GM19467 (cell line): ENCODE data around the gene GID8.
"Not testable (repeated sequence)": the region's sequence is repeated elsewhere in the genome, so short reads cannot be mapped to it uniquely, and the experiment has no call there.

Experiments used
- ATAC-seq: cut with Tn5 transposase; IDR thresholded peaks from one replicate; pipeline ENCODE4 v1.9.1; 2021; ENCODE audit warnings: mild to moderate bottlenecking, moderate library complexity; ENCODE audit not compliant: unreplicated experiment

The GID8 gene

DNA sequence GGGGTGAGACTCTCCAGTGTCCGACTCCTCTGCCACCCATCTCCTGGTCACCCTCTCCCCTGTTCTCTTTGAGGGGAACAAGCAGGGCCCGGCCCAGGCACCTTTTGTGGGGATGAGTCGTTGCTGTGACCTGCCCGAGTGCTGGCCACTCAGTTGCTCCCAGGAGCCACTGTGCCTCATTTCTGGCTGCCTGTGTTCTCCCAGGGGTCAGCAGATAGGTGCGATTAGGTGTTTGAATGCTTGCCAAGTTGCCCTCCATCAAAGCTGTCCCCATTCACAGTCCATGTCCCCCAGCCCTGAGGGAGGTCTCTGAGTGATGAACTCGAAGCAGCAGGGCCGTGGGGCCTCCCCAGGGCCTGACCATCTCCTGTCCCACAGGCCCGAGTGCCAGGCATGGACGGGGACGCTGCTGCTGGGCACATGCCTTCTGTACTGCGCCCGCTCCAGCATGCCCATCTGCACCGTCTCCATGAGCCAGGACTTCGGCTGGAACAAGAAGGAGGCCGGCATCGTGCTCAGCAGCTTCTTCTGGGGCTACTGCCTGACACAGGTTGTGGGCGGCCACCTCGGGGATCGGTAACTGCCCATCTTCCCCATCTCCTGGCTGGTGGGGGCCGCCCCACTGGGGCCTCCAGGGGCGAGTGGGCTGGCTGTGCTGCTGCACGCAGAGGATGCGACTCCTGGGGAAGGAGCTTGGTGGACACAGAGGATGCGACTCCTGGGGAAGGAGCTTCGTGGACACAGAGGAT is 18.6 kb downstream of the GID8 start:
- ATAC-seq: no peak

DNA sequence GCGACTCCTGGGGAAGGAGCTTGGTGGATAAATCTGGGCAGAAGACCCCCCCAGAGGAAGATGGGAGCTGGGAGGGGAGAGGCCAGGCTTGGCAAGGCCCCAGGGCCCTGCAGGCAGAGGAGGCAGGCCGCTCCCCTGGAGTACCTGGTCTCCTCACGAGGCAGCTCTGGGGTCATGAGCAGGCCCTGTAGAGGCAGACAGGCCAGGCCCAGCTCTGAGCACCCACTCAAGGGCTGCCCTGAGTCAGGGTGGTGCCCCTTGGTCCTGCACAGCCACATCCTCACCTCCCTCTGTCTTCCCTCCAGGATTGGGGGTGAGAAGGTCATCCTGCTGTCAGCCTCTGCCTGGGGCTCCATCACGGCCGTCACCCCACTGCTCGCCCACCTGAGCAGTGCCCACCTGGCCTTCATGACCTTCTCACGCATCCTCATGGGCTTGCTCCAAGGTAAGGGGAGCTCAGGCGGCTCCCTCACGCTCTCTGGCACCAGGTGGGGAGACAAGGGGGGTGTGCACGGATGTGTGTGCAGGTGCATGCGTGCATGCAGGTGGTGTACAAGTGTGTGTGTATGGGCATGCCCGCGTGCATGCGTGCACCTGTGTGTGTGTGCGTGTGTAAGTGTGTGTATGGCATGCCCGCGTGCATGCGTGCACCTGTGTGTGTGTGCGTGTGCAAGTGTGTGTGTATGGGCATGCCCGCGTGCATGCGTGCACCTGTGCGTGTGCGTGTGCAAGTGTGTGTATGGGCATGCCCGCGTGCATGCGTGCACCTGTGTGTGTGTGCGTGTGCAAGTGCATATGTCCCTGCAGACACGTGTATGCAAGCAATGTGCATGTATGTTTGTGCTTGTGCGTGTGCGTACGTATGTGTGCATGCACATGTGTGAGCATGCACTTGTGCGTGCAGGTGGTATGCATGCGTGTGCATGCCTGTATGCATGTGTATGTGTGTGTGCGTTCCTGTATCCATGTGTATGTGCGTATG is 19.5 kb downstream of the GID8 start:
- no peak for ATAC-seq

DNA sequence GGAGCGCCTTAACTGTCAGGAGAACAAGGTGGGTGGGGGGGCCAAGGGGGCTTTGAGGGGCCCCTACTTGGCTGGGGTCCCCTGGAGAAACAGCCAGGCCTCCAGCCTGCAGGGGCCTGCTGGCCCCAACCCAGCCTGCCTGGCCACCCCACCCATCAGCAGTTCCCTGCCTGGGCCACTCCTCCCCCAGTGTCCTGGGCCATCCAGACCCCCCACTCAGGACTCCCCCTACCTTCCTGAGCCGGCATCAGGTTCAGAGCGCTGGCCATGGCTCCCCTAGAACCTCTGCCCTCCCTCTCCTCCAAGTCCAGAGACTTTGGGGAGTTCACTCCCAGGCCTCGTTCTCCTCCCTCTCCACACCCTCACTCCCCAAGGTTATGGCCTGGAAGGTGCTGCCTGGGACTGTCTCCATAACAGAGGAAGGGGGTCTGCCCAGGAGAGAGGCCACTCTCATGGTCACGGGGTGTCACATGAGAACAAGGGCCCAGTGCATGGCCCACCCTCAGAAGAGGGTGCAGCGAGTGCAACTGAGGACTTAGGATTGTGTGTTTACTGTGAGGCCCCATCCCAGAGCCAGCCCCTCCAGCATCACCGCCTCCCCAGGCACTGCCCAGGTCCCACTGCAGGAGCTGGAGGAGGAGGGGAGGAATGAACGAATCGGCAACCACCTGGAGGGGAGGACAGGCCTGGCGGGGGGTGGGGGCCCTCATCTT is 20.6 kb downstream of the GID8 start:
- no peak for ATAC-seq

GRCh38 chr20:62959101-62959971 is 21.4 kb downstream of the GID8 start:
- no peak for ATAC-seq

DNA sequence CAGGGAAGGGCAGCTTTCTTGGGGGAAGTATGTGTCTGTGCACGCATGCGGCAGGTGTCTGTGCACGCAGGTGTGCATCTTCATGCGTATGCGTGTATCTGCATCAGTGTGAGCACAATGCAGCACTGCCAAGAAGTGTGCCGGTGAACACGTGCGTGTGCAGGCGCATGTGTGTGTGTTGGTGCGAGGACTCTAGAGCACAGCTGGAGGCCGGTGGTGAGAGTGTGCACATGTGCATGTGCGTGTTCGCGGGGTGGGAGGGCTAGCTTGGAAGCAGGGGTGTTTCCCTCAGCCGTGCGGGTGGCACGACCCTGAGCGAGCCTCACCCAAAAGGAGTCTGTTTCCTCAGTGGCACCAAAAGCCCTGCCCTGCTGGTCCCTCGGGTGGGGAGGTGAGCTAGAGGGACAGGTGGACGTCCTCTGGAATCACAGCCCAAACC is 22.1 kb downstream of the GID8 start:
- no peak for ATAC-seq

- not testable (repeated sequence) for ATAC-seq
Observed at GRCh38 chr20:62960446-62961309, 22.7 kb downstream of the GID8 start.

GRCh38 chr20:62961310-62961783 is 23.4 kb downstream of the GID8 start:
- no peak for ATAC-seq

- no peak for ATAC-seq
Observed at GRCh38 chr20:62961799-62962198, 23.9 kb downstream of the GID8 start.

DNA sequence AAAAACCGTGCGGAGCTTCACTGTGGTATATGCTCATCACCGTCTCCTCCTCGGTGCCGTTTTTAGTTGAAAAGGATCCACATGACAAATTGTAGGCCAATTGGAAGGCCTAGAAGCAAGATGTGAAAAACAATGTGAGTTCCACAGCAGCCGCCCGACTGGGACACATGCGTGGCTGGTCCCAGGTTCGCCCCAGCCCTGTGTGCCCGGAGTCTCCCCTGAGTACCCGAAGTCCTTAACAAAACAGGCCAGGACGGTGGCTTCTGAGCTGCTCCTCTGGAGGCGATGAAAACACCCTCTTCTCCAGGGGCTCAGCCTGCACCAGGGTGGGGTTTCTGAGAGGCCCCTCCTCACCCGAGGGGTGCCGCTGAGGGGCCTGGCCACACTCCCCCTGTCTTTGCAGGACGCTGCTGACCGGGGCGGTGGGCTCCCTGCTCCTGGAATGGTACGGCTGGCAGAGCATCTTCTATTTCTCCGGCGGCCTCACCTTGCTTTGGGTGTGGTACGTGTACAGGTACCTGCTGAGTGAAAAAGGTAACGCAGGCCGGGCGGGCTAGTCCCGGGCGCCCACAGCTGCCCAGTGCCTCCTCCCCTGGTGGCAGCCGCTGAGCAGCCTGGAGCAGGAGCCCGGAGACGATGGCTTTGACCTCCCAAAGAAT is 24.4 kb downstream of the GID8 start:
- ATAC-seq: no peak

DNA sequence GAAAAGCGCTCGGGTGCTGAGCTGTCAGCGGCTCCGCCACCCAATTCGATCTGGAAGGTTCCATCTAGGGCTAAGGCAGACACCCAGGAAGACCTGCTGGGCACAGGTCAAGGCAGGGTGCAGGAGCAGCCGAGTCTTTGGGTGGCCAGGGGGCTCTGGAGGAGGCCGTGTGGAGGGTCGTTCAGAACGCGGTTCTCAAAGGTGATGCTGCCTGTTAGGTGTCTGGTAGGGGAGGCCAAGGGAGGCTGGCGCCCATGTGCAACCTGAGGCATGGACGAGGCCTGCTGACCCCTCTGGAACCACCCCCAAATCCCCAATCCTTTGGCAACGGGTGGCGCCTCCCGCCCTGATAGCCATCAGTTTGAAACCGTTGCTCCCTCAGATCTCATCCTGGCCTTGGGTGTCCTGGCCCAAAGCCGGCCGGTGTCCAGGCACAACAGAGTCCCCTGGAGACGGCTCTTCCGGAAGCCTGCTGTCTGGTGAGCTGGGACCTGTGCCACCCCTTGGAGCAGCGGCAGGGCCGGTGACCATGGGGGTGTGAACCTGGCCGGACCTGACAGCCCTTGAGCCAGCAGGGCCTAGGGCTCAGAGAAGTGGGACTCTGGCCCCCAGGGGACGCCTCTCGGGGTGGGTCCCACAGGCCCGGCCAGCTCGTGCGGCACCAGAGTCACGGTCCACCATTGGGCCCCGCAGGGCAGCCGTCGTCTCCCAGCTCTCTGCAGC is 25.1 kb downstream of the GID8 start:
- ATAC-seq: no peak

DNA sequence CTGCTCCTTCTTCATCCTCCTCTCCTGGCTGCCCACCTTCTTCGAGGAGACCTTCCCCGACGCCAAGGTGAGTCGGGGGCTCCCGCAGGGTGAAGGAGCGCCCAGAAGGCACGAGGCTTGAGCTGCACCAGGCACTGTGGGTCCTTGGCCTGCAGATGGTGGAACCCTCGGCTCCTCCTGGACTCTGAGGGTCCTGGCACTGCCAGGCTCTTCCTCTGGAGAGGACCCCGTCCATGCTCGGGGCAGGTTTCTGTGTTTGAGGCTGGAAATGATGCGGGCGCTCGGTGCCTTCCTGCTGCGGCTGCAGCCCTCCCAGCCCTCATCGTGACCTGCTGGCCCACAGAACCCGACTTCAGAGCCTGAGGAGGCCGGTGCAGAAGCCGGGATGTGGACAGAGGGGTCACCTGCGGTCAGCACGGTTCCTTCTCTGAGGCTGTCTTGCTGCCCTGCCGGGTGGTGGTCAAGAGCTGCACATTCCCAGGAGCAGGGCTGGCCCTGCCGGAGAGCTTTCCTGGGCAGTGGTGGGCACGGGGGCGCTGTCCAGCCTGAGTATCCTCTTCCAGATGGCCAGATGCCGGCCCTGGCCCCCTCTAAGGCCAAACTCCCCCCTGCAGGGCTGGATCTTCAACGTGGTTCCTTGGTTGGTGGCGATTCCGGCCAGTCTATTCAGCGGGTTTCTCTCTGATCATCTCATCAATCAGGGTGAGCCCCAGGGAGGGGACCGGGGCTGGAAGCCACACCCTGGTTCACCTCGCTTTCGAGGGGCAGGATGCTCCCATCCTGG is 25.9 kb downstream of the GID8 start:
- no peak for ATAC-seq

- ATAC-seq: no peak
Observed at GRCh38 chr20:62964700-62965099, 26.8 kb downstream of the GID8 start.

DNA sequence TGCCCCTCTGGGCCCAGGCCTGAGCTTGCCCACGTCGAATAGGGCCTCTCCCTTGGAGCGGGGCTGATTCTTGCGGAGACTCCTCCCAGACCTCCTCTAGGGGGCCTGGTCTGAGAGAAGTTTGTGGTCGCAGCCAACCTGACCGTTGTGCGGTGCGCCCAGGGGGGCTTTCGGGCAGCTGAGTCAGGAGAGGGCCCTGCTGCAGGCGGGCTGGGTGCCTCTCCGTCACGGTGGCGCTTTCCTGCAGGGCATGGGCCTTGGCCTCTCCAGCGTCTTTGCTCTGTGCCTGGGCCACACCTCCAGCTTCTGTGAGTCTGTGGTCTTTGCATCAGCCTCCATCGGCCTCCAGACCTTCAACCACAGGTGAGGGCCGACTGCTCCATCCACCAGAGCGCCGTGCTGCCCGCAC is 27.4 kb downstream of the GID8 start:
- no peak for ATAC-seq

DNA sequence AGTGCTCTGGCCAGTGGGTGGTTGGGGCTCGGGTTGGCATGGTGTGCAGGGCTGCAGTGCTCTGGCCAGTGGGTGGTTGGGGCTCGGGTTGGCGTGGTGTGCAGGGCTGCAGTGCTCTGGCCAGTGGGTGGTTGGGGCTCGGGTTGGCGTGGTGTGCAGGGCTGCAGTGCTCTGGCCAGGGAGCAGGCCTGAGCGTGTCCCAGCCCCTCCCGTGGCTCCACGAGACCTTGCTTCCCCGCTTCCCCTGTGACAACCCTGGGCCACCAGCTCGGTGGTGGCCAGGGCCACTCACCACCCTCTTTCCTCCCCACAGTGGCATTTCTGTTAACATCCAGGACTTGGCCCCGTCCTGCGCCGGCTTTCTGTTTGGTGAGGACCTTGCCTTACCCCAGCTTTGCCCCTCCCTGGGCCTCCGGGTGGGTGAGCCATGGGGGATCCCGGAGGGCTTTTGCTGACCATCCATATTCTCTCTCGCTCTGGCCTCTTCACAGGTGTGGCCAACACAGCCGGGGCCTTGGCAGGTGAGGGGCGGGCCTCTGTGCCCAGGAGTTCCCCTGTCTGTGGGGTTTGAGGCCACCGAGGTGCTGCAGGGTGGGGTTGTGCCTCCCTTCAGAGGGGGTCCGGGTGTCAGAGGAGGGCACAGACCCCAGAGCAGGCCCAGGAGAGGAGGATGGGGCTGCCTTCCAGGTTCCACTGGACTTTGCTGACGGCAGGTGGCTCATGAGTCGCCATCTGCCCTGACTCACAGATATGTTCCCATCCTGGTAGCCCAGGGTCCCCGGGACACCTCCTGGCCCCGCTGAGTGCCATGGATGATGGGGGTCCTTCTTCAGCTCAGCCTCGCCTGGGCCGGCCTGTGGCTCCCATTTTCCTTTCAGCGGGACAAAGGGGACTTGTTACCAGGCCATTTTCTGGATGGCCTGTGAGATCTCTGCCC is 28.5 kb downstream of the GID8 start:
- no peak for ATAC-seq

- no peak for ATAC-seq
Observed at GRCh38 chr20:62967149-62967501, 29.2 kb downstream of the GID8 start.

- no peak for ATAC-seq
Observed at GRCh38 chr20:62967628-62968351, 29.8 kb downstream of the GID8 start.
